Fibroblast of lung (primary cell): ENCODE results near the gene PFN3.

Source experiments
- CTCF ChIP-seq, 2 donors: IDR thresholded peaks in 1 of 2; conservative IDR thresholded peaks in 1 of 2; 1 replicate in 1 of 2; 2 replicates in 1 of 2; pipeline ENCODE4 v1.5.1; 2011 to 2012; ENCODE audit warnings: low read length in 2 of 2, control low read depth in 1 of 2, inconsistent platforms in 1 of 2, low read depth in 1 of 2, mild to moderate bottlenecking in 1 of 2
- EZH2 ChIP-seq: IDR thresholded peaks from 2 replicates; pipeline ENCODE4 v1.5.1; 2012; ENCODE audit warnings: low read length, control low read depth, mild to moderate bottlenecking; ENCODE audit errors: missing control alignments

GRCh38 chr5:177378884-177379883 is 21.3 kb downstream of the PFN3 start:
- TF ChIP-seq CTCF (conservative IDR thresholded peaks at IDR 0.05 in 1 of 2, IDR thresholded peaks at IDR 0.05 in 1 of 2; ENCODE audit: low read depth in 1 of 2, low read length in 2 of 2), result no peak
- no peak for TF ChIP-seq EZH2
